Tibial nerve (tissue), 4 donors: ENCODE data around the gene CD63. TPM values are rescaled to one million over a fixed set of nuclear protein-coding genes. Genes with fewer than 3 reads are reported as not detected.

ENCODE experiments used
- DNase-seq, 2 donors: peaks; one replicate each; pipeline ENCODE4 v3.0.0-alpha.2; 2019; ENCODE audit warnings: low spot score in 2 of 2
- H3K27ac ChIP-seq, 4 donors: fragments of 200-600 bp; sonication (generic) in 3 of 4; one replicate each; pipeline ENCODE4 v1.5.1; 2017 to 2019; ENCODE audit warnings: mild to moderate bottlenecking in 1 of 4
- H3K27me3 ChIP-seq, 2 donors: fragments of 200-600 bp; sonication (generic) in 1 of 2; one replicate each; pipeline versions ENCODE4 v1.5.1 to v1.6.0; 2017 to 2019
- H3K36me3 ChIP-seq, 3 donors: fragments of 200-600 bp; sonication (generic); one replicate each; pipeline ENCODE4 v1.5.1; 2018 to 2019
- H3K4me1 ChIP-seq, 4 donors: fragments of 200-600 bp; sonication (generic) in 3 of 4; one replicate each; pipeline ENCODE4 v1.5.1; 2017 to 2019
- H3K4me3 ChIP-seq, 4 donors: fragments of 200-600 bp; sonication (generic) in 3 of 4; one replicate each; pipeline ENCODE4 v1.5.1; 2017 to 2019; ENCODE audit warnings: mild to moderate bottlenecking in 1 of 4, moderate library complexity in 1 of 4
- H3K9me3 ChIP-seq, 4 donors: fragments of 200-600 bp; sonication (generic) in 3 of 4; one replicate each; pipeline ENCODE4 v1.5.1; 2017 to 2019
- EP300 ChIP-seq, 2 donors: sonication (generic); formaldehyde crosslinking; IDR thresholded peaks; one replicate each; pipeline ENCODE4 v1.6.1; 2017; ENCODE audit warnings: antibody characterized with exemption in 2 of 2, mild to moderate bottlenecking in 1 of 2
- POLR2A ChIP-seq, 2 donors: fragments of 450-650 bp; IDR thresholded peaks; one replicate each; pipeline ENCODE4 v1.6.1; 2017; ENCODE audit warnings: antibody characterized with exemption in 2 of 2, mild to moderate bottlenecking in 2 of 2, moderate library complexity in 2 of 2
- WGBS, 2 donors: methylation state at CpG; one replicate each; pipeline ENCODE4 v1.1.5; 2018; 5-methylcytosine and 5-hydroxymethylcytosine counted together
- total RNA-seq, 4 donors: library from RNA; depleted of rRNA; stranded (reverse); fragments of >200 nt; gene quantifications; one replicate each; pipeline ENCODE4 v1.1.0, GENCODE V29; 2016
- TF ChIP-seq, protein P1 (sequence below), 5 experiments: fragments of 200-600 bp in 3 of 5; fragments of 450-650 bp in 2 of 5; sonication (generic) in 3 of 5; IDR thresholded peaks; one replicate each; pipeline ENCODE4 v1.5.1; 2016 to 2019; ENCODE audit warnings: antibody characterized with exemption in 5 of 5, mild to moderate bottlenecking in 3 of 5, moderate library complexity in 2 of 5

CD63 gene
- total RNA-seq, 4 donors from 2014 or later, result 478 to 624 (median 544) TPM

DNA sequence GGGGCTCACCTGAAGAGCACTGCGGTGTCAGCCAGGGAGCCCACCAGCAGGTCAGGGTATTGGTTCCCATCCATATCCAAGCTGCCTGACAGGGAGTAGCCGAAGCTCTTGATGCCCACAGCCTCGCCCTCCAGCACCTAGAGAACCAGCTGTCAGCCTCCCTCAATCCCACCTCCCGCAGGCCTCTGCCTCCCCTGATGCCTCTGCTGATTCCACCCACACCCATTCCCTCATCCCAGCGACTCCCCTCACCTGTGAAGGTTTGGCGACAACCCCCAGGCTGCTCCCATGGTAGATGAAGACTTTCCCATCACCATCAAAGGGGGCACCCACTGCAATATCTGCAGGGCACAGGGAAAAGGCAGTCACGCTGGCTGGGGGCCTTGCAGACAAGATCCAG, 31.1 kb downstream of the CD63 start:
- TF ChIP-seq EP300 (IDR thresholded peaks at IDR 0.05) (no peak), POLR2A (IDR thresholded peaks at IDR 0.05) (no peak)
- TF ChIP-seq, protein P1, sequence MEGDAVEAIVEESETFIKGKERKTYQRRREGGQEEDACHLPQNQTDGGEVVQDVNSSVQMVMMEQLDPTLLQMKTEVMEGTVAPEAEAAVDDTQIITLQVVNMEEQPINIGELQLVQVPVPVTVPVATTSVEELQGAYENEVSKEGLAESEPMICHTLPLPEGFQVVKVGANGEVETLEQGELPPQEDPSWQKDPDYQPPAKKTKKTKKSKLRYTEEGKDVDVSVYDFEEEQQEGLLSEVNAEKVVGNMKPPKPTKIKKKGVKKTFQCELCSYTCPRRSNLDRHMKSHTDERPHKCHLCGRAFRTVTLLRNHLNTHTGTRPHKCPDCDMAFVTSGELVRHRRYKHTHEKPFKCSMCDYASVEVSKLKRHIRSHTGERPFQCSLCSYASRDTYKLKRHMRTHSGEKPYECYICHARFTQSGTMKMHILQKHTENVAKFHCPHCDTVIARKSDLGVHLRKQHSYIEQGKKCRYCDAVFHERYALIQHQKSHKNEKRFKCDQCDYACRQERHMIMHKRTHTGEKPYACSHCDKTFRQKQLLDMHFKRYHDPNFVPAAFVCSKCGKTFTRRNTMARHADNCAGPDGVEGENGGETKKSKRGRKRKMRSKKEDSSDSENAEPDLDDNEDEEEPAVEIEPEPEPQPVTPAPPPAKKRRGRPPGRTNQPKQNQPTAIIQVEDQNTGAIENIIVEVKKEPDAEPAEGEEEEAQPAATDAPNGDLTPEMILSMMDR (IDR thresholded peaks at IDR 0.05), result no peak
- Histone ChIP-seq H3K36me3 (peaks cover 0 to 83% (median 0%) of the 10 kb centered on the region in 3 donors), H3K4me1 (peaks cover 0 to 26% (median 0%) of the 10 kb centered on the region in 4 donors), H3K27ac (no peak overlapping the region), H3K4me3 (no peak overlapping the region), H3K9me3 (no peaks in the 10 kb centered on the region), H3K27me3 (no peaks in the 10 kb centered on the region)
- DNase-seq, result no peak
- 86 to 94% methylated on average over 7 of the region's 7 CpGs for WGBS, 2 donors

GRCh38 chr12:55696796-55697462, 31.9 kb downstream of the CD63 start:
- no peak for DNase-seq
- TF ChIP-seq POLR2A (IDR thresholded peaks at IDR 0.05) (no peak), EP300 (IDR thresholded peaks at IDR 0.05) (no peak)
- TF ChIP-seq, protein P1 (IDR thresholded peaks at IDR 0.05), result no peak
- Histone ChIP-seq H3K4me1 (peaks cover 0 to 22% (median 0%) of the 10 kb centered on the region in 4 donors), H3K27me3 (no peaks in the 10 kb centered on the region), H3K9me3 (no peaks in the 10 kb centered on the region), H3K4me3 (no peak overlapping the region), H3K36me3 (peaks cover 0 to 91% (median 0%) of the 10 kb centered on the region in 3 donors), H3K27ac (no peak overlapping the region)
- 81 to 83% methylated on average over 19 of the region's 19 CpGs for WGBS, 2 donors

- Histone ChIP-seq H3K36me3 (peaks cover 0 to 99% (median 0%) of the 10 kb centered on the region in 3 donors), H3K27ac (no peak overlapping the region), H3K27me3 (no peaks in the 10 kb centered on the region), H3K4me3 (no peak overlapping the region), H3K9me3 (no peaks in the 10 kb centered on the region), H3K4me1 (peaks cover 0 to 21% (median 0%) of the 10 kb centered on the region in 4 donors)
- WGBS, 2 donors, result 80 to 84% methylated on average over 6 of the region's 6 CpGs
- DNase-seq, result no peak
- TF ChIP-seq POLR2A (IDR thresholded peaks at IDR 0.05), result no peak
- TF ChIP-seq, protein P1 (IDR thresholded peaks at IDR 0.05), result no peak
- no peak for TF ChIP-seq EP300 (IDR thresholded peaks at IDR 0.05)
Observed at GRCh38 chr12:55696141-55696540, 32.7 kb downstream of the CD63 start.

GRCh38 chr12:55695349-55695748, 33.5 kb downstream of the CD63 start:
- no peak for DNase-seq
- TF ChIP-seq POLR2A (IDR thresholded peaks at IDR 0.05), result no peak
- TF ChIP-seq, protein P1 (IDR thresholded peaks at IDR 0.05), result no peak
- TF ChIP-seq EP300 (IDR thresholded peaks at IDR 0.05), result no peak
- 58 to 59% methylated on average over 7 of the region's 7 CpGs for WGBS, 2 donors
- no peak overlapping the region for H3K4me3 ChIP-seq
- peaks cover 0 to 13% (median 0%) of the 10 kb centered on the region in 4 donors for H3K4me1 ChIP-seq
- H3K36me3 ChIP-seq, result peaks cover 0 to 94% (median 0%) of the 10 kb centered on the region in 3 donors
- peak overlapping the region in 1 of 4 donors; percentile 33 for H3K27ac ChIP-seq
- H3K9me3 ChIP-seq, result no peaks in the 10 kb centered on the region
- H3K27me3 ChIP-seq, result no peaks in the 10 kb centered on the region

DNA sequence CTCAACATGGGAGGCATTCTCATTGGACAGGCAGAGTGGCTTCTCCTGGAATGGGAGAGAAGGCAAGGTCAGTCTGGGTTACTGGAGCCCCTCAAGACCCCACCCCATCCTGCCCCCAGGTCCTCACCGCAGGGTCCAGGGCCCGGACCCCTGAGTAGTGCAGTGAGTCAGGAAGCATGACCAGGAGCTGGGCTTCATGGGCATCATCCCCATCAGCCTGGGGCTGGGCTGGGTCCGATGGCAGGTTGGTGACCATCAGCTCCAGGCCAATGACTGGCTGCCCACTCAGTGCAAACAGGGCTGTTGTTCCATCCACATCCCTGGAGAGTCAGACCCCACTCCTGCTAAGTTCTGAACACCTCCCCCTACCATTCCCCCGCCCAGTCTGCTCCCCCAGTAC, 34.2 kb downstream of the CD63 start:
- peaks cover 0 to 87% (median 0%) of the 10 kb centered on the region in 3 donors for H3K36me3 ChIP-seq
- 80 to 86% methylated on average over 3 to 4 of the region's 4 CpGs for WGBS, 2 donors
- no peak for DNase-seq

More for the DNA sequence above, 34.2 kb downstream of the CD63 start:
- Histone ChIP-seq H3K27ac (no peak overlapping the region), H3K4me1 (peaks cover 0 to 6% (median 0%) of the 10 kb centered on the region in 4 donors), H3K27me3 (no peaks in the 10 kb centered on the region), H3K9me3 (no peaks in the 10 kb centered on the region), H3K4me3 (no peak overlapping the region)
- TF ChIP-seq EP300 (IDR thresholded peaks at IDR 0.05) (no peak), POLR2A (IDR thresholded peaks at IDR 0.05) (no peak)
- TF ChIP-seq, protein P1 (IDR thresholded peaks at IDR 0.05), result no peak
